ENCODE data around the gene B3GAT1. TPM values are rescaled to one million over a fixed set of nuclear protein-coding genes. Genes with fewer than 3 reads are reported as not detected.

B3GAT1 gene
- total and polyA plus RNA-seq, 2 experiments from 2014 or later = not detected

DNA sequence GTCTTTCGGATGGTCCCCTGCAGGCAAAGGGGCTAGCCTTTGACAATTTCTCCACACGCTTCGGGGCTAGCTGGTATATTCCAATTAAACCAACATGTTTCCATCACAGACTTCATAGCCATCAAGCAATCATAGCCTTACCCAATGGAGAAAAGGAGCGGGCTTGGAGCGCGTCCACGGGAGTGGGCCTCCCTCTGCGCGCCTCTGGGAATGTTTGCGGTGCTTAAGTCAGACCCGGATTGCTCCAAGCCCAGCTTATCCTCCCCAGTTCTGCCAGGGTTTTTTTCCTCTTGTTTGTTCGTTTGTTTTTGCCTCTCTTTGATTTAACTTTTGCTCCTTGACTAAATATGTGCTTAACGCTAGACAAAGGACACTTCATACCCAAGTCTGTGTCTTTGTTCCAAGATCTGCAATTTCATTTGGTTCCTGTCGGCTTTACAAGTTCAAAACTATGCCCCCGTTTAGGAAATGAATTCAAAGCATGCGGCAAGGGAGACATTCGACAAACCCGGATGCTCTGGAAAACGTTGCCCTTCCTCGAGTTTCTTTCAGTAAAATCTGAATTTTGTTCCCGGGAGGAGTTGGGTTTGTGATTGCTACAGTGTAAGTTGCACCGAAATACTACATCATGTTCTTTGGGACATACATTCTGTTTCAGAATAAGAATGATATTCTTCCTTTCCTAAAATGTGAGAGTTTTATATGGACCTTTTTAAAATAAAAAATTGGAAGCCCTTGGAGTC is 81.3 kb downstream of the B3GAT1 start:
- H3K4me2 ChIP-seq (ENCODE audit: unreplicated experiment) = no peak overlapping the region
- H3K79me2 ChIP-seq (ENCODE audit: insufficient read depth) = no peaks in the 10 kb centered on the region
- no peaks in the 10 kb centered on the region for H3K36me3 ChIP-seq (ENCODE audit: low read depth)
- no peaks in the 10 kb centered on the region for H3K9me3 ChIP-seq (ENCODE audit: low read depth)
- no peaks in the 10 kb centered on the region for H3K9me2 ChIP-seq (ENCODE audit: insufficient read depth)
- in situ Hi-C loops (cut with MboI) = no loop called here
- H3K27me3 ChIP-seq (replicated peaks; ENCODE audit: insufficient read depth) = peaks cover 32% of the 10 kb centered on the region
- H3K4me3 ChIP-seq = no peak overlapping the region
- no peak overlapping the region for H3K27ac ChIP-seq
- DNase-seq = no peak
- no peak overlapping the region for H2AFZ ChIP-seq
- no peaks in the 10 kb centered on the region for H4K20me1 ChIP-seq (ENCODE audit: insufficient read depth)
- TF ChIP-seq EZH2 (IDR thresholded peaks at IDR 0.05; ENCODE audit: insufficient read depth, poor library complexity, severe bottlenecking) (peak; percentile 61), EZH2phosphoT487 (IDR thresholded peaks at IDR 0.05; ENCODE audit: insufficient read depth, low read depth) (no peak)
- 35 to 36% methylated on average over 22 of the region's 22 CpGs for WGBS, 2 experiments (ENCODE audit: low coverage in 1 of 2, low lambda C conversion rate in 2 of 2, missing lambda C conversion rate in 2 of 2)
- no peaks in the 10 kb centered on the region for H3F3A ChIP-seq (ENCODE audit: insufficient read depth)
- no peak overlapping the region for H3K9ac ChIP-seq
- H3K4me1 ChIP-seq (ENCODE audit: insufficient read depth) = no peaks in the 10 kb centered on the region

Other genes starting within 250 kb of the B3GAT1 start
- 9.0 and 13.3 TPM in 2 replicates for gene NCAPD3, start 188.3 kb downstream of the B3GAT1 start, total RNA-seq (2014; rRNA removed; shearing (Covaris generic))
- gene NCAPD3, start 188.3 kb downstream of the B3GAT1 start, polyA plus RNA-seq (2016; fragmentation: Nextera tagmentation; extraction: Ambion mirVana) = 13.6 and 16.3 TPM in 2 replicates
- gene VPS26B, start 187.6 kb downstream of the B3GAT1 start, total RNA-seq (2014; rRNA removed; shearing (Covaris generic)) = 36.9 and 40.3 TPM in 2 replicates
- 27.4 and 28.7 TPM in 2 replicates for gene VPS26B, start 187.6 kb downstream of the B3GAT1 start, polyA plus RNA-seq (2016; fragmentation: Nextera tagmentation; extraction: Ambion mirVana)
- 24.3 and 25.6 TPM in 2 replicates for gene THYN1, start 158.9 kb downstream of the B3GAT1 start, total RNA-seq (2014; rRNA removed; shearing (Covaris generic))
- gene THYN1, start 158.9 kb downstream of the B3GAT1 start, polyA plus RNA-seq (2016; fragmentation: Nextera tagmentation; extraction: Ambion mirVana) = 44.2 and 49.8 TPM in 2 replicates
- gene ACAD8, start 158.7 kb downstream of the B3GAT1 start, total RNA-seq (2014; rRNA removed; shearing (Covaris generic)) = 18.9 and 26.7 TPM in 2 replicates
- 18.5 and 19.4 TPM in 2 replicates for gene ACAD8, start 158.7 kb downstream of the B3GAT1 start, polyA plus RNA-seq (2016; fragmentation: Nextera tagmentation; extraction: Ambion mirVana)
- gene GLB1L3, start 135.9 kb downstream of the B3GAT1 start, total RNA-seq (2014; rRNA removed; shearing (Covaris generic)) = not detected in 2 replicates
- gene GLB1L3, start 135.9 kb downstream of the B3GAT1 start, polyA plus RNA-seq (2016; fragmentation: Nextera tagmentation; extraction: Ambion mirVana) = not detected in 2 replicates
- gene GLB1L2, start 80.3 kb downstream of the B3GAT1 start, total RNA-seq (2014; rRNA removed; shearing (Covaris generic)) = not detected in 2 replicates
- 0.11 TPM in 1 of 2 replicates, not detected in the other for gene GLB1L2, start 80.3 kb downstream of the B3GAT1 start, polyA plus RNA-seq (2016; fragmentation: Nextera tagmentation; extraction: Ambion mirVana)

Measured in GM23248 (cell line).